Stimulated activated memory B cell treated with anti-CD40 and anti-IgM and Interleukin-4, amounts not matched to agents 10 μg/mL and 1 μg/mL and 100 μg/mL, for 72 hours (primary cell): ENCODE results near the gene PSMD4.
"Not testable (repeated sequence)": the region's sequence is repeated elsewhere in the genome, so short reads cannot be mapped to it uniquely, and the experiment has no call there.

Experiments
- ATAC-seq: fragments of 150-1000 bp; cut with Tn5 transposase; 2 replicates; pipeline ENCODE4 v1.10.0; 2021
- H3K27ac Mint-ChIP-seq: one replicate; pipeline ENCODE4 v1.8.0; 2022; ENCODE audit warnings: mild to moderate bottlenecking, mixed read lengths
- H3K27me3 Mint-ChIP-seq: one replicate; pipeline ENCODE4 v1.8.0; 2022; ENCODE audit warnings: mixed read lengths
- H3K36me3 Mint-ChIP-seq: one replicate; pipeline ENCODE4 v1.8.0; 2022; ENCODE audit warnings: mixed read lengths
- H3K4me1 Mint-ChIP-seq: one replicate; pipeline ENCODE4 v1.8.0; 2022; ENCODE audit warnings: mixed read lengths
- H3K4me3 Mint-ChIP-seq: one replicate; pipeline ENCODE4 v1.8.0; 2022; ENCODE audit warnings: mild to moderate bottlenecking, moderate library complexity, mixed read lengths
- H3K9me3 Mint-ChIP-seq: one replicate; pipeline ENCODE4 v1.8.0; 2022; ENCODE audit warnings: mixed read lengths

Gene PSMD4

DNA sequence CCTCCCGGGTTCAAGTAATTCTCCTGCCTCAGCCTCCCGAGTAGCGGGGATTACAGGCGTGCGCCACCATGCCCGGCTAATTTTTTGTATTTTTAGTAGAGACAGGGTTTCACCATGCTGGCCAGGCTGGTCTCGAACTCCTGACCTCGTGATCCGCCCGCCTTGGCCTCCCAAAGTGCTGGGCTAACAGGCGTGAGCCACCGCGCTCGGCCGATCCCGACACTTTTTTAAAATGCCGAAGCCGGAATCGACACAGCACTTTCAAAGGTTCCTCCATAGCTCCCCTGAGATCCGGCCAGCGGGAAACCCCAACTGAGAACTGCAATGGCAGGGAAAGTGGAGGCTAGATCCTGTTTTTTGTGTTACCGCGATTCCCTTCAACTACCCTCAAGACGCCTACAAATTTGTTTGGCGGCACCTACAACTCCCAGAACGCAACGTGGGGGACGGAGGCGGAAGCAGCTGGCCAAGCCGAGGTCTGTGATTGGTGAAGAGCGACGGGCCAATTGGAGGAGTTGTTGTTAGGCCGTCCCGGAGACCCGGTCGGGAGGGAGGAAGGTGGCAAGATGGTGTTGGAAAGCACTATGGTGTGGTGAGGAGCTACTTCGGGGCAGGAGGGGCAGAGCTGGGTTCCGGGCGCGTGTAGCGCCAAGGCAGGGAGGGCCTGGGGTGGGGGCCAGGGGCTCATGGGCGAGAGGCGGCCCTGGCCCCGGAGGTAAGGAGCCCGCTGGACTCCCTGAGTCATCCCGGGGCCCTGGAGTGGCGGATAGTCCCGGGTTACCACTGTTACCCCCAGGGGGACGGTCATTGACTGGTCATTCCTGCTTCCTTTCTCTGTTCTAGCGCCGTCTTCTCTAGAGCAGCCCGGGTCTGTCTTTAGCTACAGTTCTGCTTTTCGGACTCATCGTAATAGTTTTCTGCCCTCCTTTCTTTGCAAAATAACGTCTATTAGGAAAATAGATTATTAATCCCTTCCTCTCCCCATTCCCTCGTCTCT is at the start of gene PSMD4:
TSS of gene PSMD4 (plus strand) at position 518 of the 997 bp plus-strand sequence. CDS start at position 567, 49 bp downstream.
- Mint-ChIP-seq H3K4me3 (peak within 1 kb of the TSS; percentile 87), H3K9me3 (no peaks in the 10 kb centered on the region), H3K27ac (peak within 1 kb of the TSS; percentile 83), H3K36me3 (peaks cover 13% of the 10 kb centered on the region), H3K27me3 (no peaks in the 10 kb centered on the region), H3K4me1 (peaks cover 35% of the 10 kb centered on the region)
- peak; percentile 99 for ATAC-seq

- not testable (repeated sequence) for ATAC-seq, H3K4me3 Mint-ChIP-seq, H3K27me3 Mint-ChIP-seq, H3K9me3 Mint-ChIP-seq, H3K27ac Mint-ChIP-seq
- H3K4me1 Mint-ChIP-seq: peaks cover 21% of the 10 kb centered on the region
- peaks cover 20% of the 10 kb centered on the region for H3K36me3 Mint-ChIP-seq
These were observed 49.1 kb upstream of the PSMD4 start for GRCh38 chr1:151205381-151205965.

DNA sequence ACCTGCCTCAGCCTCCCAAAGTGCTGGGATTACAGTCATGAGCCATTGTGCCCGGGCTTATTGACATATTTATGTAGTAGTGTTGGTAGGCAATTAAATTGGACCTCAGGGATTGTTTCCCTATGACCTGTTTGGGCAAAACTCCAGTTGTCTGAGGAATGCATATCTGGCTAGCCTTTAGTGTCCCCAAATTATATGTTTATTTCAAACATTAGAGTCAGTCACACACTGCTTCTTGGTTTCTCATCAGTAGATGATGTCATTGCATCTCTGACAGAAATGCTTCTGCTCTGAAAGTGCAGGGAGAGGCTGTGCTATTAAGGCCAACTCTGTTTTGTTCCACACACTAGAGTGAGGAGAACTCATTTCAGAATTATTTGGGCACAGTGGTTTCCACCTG is 43.7 kb upstream of the PSMD4 start:
- H3K9me3 Mint-ChIP-seq: no peaks in the 10 kb centered on the region
- ATAC-seq: no peak
- H3K27ac Mint-ChIP-seq: no peak overlapping the region

GRCh38 chr1:151211972-151212705 is 42.4 kb upstream of the PSMD4 start:
- ATAC-seq: no peak
- H3K4me3 Mint-ChIP-seq: no peak overlapping the region
- H3K27ac Mint-ChIP-seq: no peak overlapping the region
- H3K27me3 Mint-ChIP-seq: no peaks in the 10 kb centered on the region
- H3K9me3 Mint-ChIP-seq: no peaks in the 10 kb centered on the region
- peaks cover 28% of the 10 kb centered on the region for H3K36me3 Mint-ChIP-seq
- peaks cover 23% of the 10 kb centered on the region for H3K4me1 Mint-ChIP-seq

More for the DNA sequence above, 43.7 kb upstream of the PSMD4 start:
- Mint-ChIP-seq H3K4me3 (no peak overlapping the region), H3K36me3 (peaks cover 28% of the 10 kb centered on the region), H3K27me3 (no peaks in the 10 kb centered on the region), H3K4me1 (peaks cover 15% of the 10 kb centered on the region)

GRCh38 chr1:151213560-151213959 is 41.0 kb upstream of the PSMD4 start:
- no peak overlapping the region for H3K27ac Mint-ChIP-seq
- H3K36me3 Mint-ChIP-seq: peaks cover 28% of the 10 kb centered on the region
- no peaks in the 10 kb centered on the region for H3K27me3 Mint-ChIP-seq
- H3K4me1 Mint-ChIP-seq: peaks cover 23% of the 10 kb centered on the region
- no peak overlapping the region for H3K4me3 Mint-ChIP-seq
- ATAC-seq: no peak
- H3K9me3 Mint-ChIP-seq: no peaks in the 10 kb centered on the region

DNA sequence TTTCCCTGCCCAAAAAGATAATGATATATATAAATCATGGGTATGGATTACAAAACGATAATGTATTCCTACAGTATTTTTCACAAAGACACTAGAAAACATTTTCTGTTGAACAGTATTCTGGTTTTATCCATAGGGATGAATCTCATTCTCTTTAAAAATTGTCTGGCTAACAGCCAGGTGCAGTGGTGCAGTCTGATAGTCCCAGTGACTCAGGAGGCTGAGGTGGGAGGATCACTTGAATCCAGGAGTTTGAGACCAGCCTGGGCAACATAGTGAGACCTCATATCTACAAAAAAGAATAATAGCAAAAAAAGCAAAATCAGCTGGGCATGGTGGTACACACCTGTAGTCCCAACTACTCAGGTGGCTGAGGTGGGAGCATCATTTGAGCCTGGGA is 32.9 kb upstream of the PSMD4 start:
- H3K36me3 Mint-ChIP-seq: peaks cover 20% of the 10 kb centered on the region

DNA sequence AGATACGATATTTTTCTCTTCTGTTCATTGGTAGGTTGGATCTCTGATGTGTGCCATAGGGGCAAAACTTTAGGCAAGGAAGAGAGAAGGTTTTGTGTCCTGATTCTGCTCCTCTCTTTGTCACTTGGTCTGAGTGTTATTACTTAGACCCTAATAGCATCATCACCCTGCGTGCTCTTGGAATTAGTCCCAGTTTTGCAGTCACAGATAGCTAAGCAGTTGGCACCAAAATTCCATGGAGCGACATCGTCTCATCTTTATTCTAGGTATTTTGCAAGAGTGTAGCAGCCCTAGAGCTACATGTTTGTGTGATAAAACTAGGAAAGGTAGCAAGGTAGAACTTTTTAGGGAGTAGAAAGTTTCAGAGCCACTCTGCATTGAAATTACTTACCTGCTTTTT is 32.4 kb upstream of the PSMD4 start:
- no peak for ATAC-seq
- Mint-ChIP-seq H3K27me3 (no peaks in the 10 kb centered on the region), H3K9me3 (no peaks in the 10 kb centered on the region), H3K36me3 (peaks cover 23% of the 10 kb centered on the region), H3K4me3 (no peak overlapping the region), H3K27ac (no peak overlapping the region), H3K4me1 (peaks cover 7% of the 10 kb centered on the region)

More for the DNA sequence above, 32.9 kb upstream of the PSMD4 start:
- ATAC-seq: no peak
- Mint-ChIP-seq H3K27me3 (no peaks in the 10 kb centered on the region), H3K27ac (no peak overlapping the region), H3K4me3 (no peak overlapping the region), H3K9me3 (no peaks in the 10 kb centered on the region), H3K4me1 (peaks cover 9% of the 10 kb centered on the region)

- Mint-ChIP-seq H3K27ac (peak overlapping the region; percentile 11), H3K27me3 (no peaks in the 10 kb centered on the region), H3K9me3 (no peaks in the 10 kb centered on the region), H3K36me3 (peaks cover 73% of the 10 kb centered on the region), H3K4me1 (peaks cover 14% of the 10 kb centered on the region), H3K4me3 (no peak overlapping the region)
- no peak for ATAC-seq
These were observed 19.3 kb upstream of the PSMD4 start for GRCh38 chr1:151235235-151235634.

DNA sequence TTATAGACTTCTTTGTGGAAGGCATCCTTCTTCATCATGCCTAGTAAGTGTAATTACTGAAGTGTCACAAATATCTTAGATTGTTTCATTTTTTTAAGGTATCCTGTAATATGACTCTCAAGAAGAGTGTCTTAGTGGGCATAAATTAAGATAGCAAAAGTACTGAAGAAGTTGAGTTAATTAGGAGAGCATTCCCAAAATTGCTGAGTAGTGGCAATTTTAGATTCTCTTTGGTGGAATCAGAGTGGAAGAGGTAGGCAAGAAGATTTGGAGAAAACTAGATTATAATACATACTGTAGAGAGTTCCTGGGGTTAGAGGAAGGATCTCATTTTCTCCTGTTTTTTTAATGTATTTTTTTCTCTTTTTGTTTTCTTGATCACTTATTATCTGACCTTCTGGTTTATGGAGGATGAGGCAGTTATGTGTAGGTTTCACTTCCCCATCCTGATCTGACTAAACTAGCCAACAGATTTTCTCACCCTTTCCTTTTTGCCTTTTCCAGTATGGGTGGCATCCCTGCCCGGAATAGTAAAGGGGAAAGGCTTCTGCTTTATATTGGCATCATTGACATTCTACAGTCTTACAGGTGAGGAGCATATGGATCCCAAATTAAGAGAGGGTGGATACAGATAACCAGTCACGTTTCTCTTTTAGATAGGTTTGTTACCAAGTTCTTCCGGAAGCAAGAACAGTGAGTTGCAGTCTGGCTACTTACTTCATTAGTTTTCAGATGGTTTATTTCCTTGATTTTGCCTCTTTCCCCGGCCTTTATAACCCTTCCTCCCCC is 16.7 kb upstream of the PSMD4 start:
- H3K27ac Mint-ChIP-seq: peak overlapping the region; percentile 77
- H3K9me3 Mint-ChIP-seq: no peaks in the 10 kb centered on the region
- H3K4me3 Mint-ChIP-seq: peak overlapping the region; percentile 42
- H3K4me1 Mint-ChIP-seq: peaks cover 14% of the 10 kb centered on the region
- no peaks in the 10 kb centered on the region for H3K27me3 Mint-ChIP-seq
- ATAC-seq: peak; percentile 83
- peaks cover 75% of the 10 kb centered on the region for H3K36me3 Mint-ChIP-seq

GRCh38 chr1:151238467-151238739 is 16.1 kb upstream of the PSMD4 start:
- Mint-ChIP-seq H3K9me3 (no peaks in the 10 kb centered on the region), H3K4me3 (no peak overlapping the region), H3K27ac (peak overlapping the region; percentile 77), H3K4me1 (peaks cover 14% of the 10 kb centered on the region), H3K27me3 (no peaks in the 10 kb centered on the region), H3K36me3 (peaks cover 80% of the 10 kb centered on the region)
- no peak for ATAC-seq

- ATAC-seq: no peak
- no peak overlapping the region for H3K4me3 Mint-ChIP-seq
- no peaks in the 10 kb centered on the region for H3K27me3 Mint-ChIP-seq
- H3K9me3 Mint-ChIP-seq: no peaks in the 10 kb centered on the region
- peaks cover 74% of the 10 kb centered on the region for H3K36me3 Mint-ChIP-seq
- H3K4me1 Mint-ChIP-seq: peaks cover 11% of the 10 kb centered on the region
- H3K27ac Mint-ChIP-seq: peak overlapping the region; percentile 14
These were observed 12.1 kb upstream of the PSMD4 start for GRCh38 chr1:151242442-151242841.

DNA sequence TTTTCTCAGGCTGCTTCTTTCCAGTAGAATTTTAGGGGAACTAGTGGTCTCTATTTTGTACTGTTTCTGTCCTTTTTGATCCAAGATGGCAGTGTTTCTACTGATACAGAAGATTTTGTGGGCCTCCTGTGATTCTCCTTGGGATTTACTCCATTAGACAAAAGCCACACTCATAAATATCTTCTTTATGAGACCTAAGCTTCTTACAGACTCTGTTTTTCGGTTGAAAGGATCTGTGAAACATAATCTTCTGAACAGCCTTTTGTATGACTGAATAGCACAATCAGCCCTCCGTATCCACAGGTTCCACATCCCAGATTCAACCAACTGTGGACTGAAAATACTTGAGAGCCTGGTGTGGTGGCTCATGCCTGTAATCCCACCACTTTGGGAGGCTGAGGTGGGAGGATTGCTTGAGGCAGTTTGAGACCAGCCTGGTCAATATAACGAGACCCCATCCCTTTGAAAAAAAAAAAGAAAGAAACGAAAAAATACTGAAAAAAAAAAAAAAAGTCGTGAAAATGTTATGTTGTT is 10.8 kb upstream of the PSMD4 start:
- Mint-ChIP-seq H3K27ac (peak overlapping the region; percentile 14), H3K4me1 (no peaks in the 10 kb centered on the region), H3K4me3 (no peak overlapping the region), H3K9me3 (no peaks in the 10 kb centered on the region), H3K36me3 (peaks cover 77% of the 10 kb centered on the region), H3K27me3 (no peaks in the 10 kb centered on the region)
- ATAC-seq: no peak

DNA sequence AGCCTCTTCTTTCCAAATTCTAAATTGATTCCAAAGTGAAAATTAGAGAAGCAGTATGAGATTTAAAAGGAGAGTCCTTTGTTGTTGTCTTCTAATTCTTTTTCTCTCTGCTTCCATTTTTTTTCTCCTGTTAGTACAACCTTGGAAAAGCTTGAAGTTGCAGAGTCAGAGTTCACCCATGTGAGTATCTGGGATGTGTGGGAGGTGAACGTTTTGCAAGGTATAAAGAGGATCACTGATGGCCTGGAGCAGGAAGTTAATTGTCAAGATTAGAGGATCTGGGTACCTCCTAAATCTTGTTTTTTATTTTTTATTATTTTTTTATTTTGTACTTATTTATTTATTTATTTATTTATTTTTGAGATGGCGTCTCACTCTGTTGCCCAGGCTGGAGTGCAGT is 7.7 kb upstream of the PSMD4 start:
- Mint-ChIP-seq H3K4me3 (no peak overlapping the region), H3K27me3 (no peaks in the 10 kb centered on the region), H3K36me3 (peaks cover 64% of the 10 kb centered on the region), H3K27ac (no peak overlapping the region), H3K4me1 (no peaks in the 10 kb centered on the region), H3K9me3 (no peaks in the 10 kb centered on the region)
- no peak for ATAC-seq

DNA sequence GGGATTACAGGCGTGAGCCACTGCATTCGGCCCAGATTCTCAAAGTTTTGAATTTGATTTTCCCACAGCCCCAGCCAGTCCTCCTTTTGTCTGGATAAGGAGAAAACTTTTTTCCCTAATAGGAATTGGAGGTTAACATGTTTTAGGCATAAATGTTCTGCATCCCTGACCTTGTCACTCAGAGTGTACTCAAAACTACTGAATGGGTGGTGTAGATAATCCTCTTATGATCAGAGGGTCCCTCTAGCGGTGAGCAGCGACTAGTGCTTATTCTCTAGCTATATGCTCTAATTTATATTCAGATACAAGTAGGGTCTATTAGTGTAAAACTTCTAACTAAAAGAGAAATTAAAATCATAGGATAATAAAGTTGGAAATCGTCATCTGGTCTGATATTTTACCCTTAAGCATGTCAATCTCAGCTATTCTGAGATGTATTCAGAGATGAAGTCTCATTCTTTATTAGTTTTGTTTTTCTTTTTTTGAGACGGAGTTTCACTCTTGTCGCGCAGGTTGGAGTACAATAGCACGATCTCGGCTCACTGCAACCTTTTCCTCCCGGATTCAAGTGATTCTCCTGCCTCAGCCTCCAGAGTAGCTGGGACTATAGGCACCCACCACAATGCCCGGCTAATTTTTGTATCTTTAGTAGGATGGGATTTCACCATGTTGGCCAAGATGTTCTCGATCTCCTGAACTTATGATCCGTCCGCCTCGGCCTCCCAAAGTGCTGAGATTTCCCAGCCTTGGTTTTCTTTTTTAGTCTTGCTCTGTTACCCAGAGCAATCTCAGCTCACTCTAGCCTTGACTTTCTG is 2.7 kb upstream of the PSMD4 start:
- peak; percentile 72 for ATAC-seq
- Mint-ChIP-seq H3K9me3 (no peaks in the 10 kb centered on the region), H3K4me3 (no peak overlapping the region), H3K36me3 (peaks cover 26% of the 10 kb centered on the region), H3K27me3 (no peaks in the 10 kb centered on the region), H3K4me1 (peaks cover 16% of the 10 kb centered on the region), H3K27ac (no peak overlapping the region)
